Loucy (cell line): ENCODE data around the gene TBC1D12.

Experiments used
- H2AFZ ChIP-seq: fragments of 200-600 bp; sonication (generic); 2 replicates; pipeline ENCODE4 v1.6.0; 2016; ENCODE audit warnings: antibody characterized with exemption, mild to moderate bottlenecking, low read length, moderate library complexity
- H3F3A ChIP-seq: fragments of 200-600 bp; 2 replicates; pipeline ENCODE4 v1.6.0; 2016; ENCODE audit warnings: antibody characterized with exemption, low read depth, mild to moderate bottlenecking
- H3K27me3 ChIP-seq: fragments of 200-600 bp; sonication (generic); 2 replicates; pipeline ENCODE4 v1.6.1; 2014; ENCODE audit warnings: low read length, mild to moderate bottlenecking; ENCODE audit not compliant: insufficient read depth, poor library complexity, severe bottlenecking
- H3K36me3 ChIP-seq: fragments of 200-600 bp; sonication (generic); 2 replicates; pipeline ENCODE4 v1.6.1; 2016; ENCODE audit warnings: low read length; ENCODE audit not compliant: insufficient read depth
- H3K4me1 ChIP-seq: fragments of 200-600 bp; sonication (generic); 2 replicates; pipeline ENCODE4 v1.5.1; 2014; ENCODE audit warnings: low read length, mild to moderate bottlenecking; ENCODE audit not compliant: insufficient read depth, poor library complexity, severe bottlenecking
- H3K4me2 ChIP-seq: fragments of 200-600 bp; sonication (generic); 2 replicates; pipeline ENCODE4 v1.6.0; 2014; ENCODE audit warnings: antibody characterized with exemption, low read length, low read depth, mild to moderate bottlenecking; ENCODE audit not compliant: poor library complexity, severe bottlenecking
- H3K4me3 ChIP-seq: fragments of 200-600 bp; sonication (generic); 2 replicates; pipeline ENCODE4 v1.5.1; 2014; ENCODE audit warnings: low read length, mild to moderate bottlenecking, mixed read lengths; ENCODE audit not compliant: poor library complexity, severe bottlenecking
- H3K79me2 ChIP-seq: fragments of 200-600 bp; sonication (generic); 2 replicates; pipeline ENCODE4 v1.6.1; 2014; ENCODE audit warnings: low read length; ENCODE audit not compliant: insufficient read depth
- H3K9ac ChIP-seq: fragments of 200-600 bp; sonication (generic); 2 replicates; pipeline ENCODE4 v1.6.0; 2014; ENCODE audit warnings: mild to moderate bottlenecking, low read depth, low read length, moderate library complexity; ENCODE audit not compliant: poor library complexity, severe bottlenecking
- H3K9me2 ChIP-seq: fragments of 200-600 bp; sonication (generic); replicated peaks from 2 replicates; pipeline ENCODE4 v1.6.1; 2016; ENCODE audit warnings: low read depth, low read length, mixed read lengths
- H3K9me3 ChIP-seq: fragments of 200-600 bp; sonication (generic); 2 replicates; pipeline ENCODE4 v1.6.1; 2014; ENCODE audit warnings: mild to moderate bottlenecking, antibody characterized with exemption, low read length, low read depth; ENCODE audit not compliant: insufficient read depth
- H4K20me1 ChIP-seq: fragments of 200-600 bp; sonication (generic); 2 replicates; pipeline ENCODE4 v1.6.0; 2014; ENCODE audit warnings: antibody characterized with exemption, low read length, mild to moderate bottlenecking; ENCODE audit not compliant: insufficient read depth, poor library complexity, severe bottlenecking
- EZH2phosphoT487 ChIP-seq: fragments of 200-600 bp; IDR thresholded peaks from 2 replicates; pipeline ENCODE4 v1.6.1; 2018; ENCODE audit warnings: antibody characterized with exemption, mild to moderate bottlenecking, moderate library complexity, borderline replicate concordance
- TF ChIP-seq, protein P1 (sequence below): fragments of 200-600 bp; sonication (generic); conservative IDR thresholded peaks from 2 replicates; pipeline ENCODE4 v1.5.1; 2014; ENCODE audit warnings: mild to moderate bottlenecking, antibody characterized with exemption, low read length

Gene TBC1D12

GRCh38 chr10:94402204-94402842 lies at the start of gene TBC1D12:
Gene TBC1D12, plus strand, starts transcription at chr10:94402541. Its CDS starts 73 bp downstream, at chr10:94402614.
- Histone ChIP-seq H3F3A (no peaks in the 10 kb centered on the region), H3K27me3 (no peaks in the 10 kb centered on the region), H3K4me1 (no peaks in the 10 kb centered on the region), H2AFZ (no peak within 1 kb of the TSS), H3K79me2 (no peaks in the 10 kb centered on the region), H3K4me3 (no peak within 1 kb of the TSS), H3K9ac (no peak within 1 kb of the TSS), H3K9me3 (no peaks in the 10 kb centered on the region), H3K36me3 (no peaks in the 10 kb centered on the region), H3K9me2 (no peaks in the 10 kb centered on the region), H3K4me2 (no peak within 1 kb of the TSS), H4K20me1 (no peaks in the 10 kb centered on the region)
- TF ChIP-seq EZH2phosphoT487, result no peak
- TF ChIP-seq, protein P1, sequence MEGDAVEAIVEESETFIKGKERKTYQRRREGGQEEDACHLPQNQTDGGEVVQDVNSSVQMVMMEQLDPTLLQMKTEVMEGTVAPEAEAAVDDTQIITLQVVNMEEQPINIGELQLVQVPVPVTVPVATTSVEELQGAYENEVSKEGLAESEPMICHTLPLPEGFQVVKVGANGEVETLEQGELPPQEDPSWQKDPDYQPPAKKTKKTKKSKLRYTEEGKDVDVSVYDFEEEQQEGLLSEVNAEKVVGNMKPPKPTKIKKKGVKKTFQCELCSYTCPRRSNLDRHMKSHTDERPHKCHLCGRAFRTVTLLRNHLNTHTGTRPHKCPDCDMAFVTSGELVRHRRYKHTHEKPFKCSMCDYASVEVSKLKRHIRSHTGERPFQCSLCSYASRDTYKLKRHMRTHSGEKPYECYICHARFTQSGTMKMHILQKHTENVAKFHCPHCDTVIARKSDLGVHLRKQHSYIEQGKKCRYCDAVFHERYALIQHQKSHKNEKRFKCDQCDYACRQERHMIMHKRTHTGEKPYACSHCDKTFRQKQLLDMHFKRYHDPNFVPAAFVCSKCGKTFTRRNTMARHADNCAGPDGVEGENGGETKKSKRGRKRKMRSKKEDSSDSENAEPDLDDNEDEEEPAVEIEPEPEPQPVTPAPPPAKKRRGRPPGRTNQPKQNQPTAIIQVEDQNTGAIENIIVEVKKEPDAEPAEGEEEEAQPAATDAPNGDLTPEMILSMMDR, result no peak

DNA sequence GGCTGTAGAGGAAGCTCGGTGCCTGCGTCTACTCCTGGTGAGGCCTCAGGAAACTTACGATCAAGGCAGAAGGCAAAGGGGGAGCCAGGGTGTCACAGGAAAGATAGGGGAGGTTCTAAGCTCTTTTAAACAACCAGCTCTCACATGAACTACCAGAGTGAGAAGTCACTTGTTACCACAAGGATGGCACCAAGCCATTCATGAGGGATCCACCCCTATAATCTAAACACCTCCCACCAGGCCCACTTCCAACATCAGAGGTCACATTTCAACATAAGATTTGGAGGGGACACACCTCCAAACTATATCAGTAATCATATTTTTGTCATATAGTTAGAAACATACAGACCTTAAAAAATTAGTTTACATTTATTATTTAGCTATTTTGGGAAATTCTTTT lies 49.0 kb upstream of the TBC1D12 start:
- no peaks in the 10 kb centered on the region for H3K9me2 ChIP-seq
- no peaks in the 10 kb centered on the region for H3K27me3 ChIP-seq
- H3K36me3 ChIP-seq, result peaks cover 47% of the 10 kb centered on the region; the same call in 1 of the 2 replicates
- peaks cover 10% of the 10 kb centered on the region for H3K4me1 ChIP-seq
- H2AFZ ChIP-seq, result no peak overlapping the region
- H3K9ac ChIP-seq, result no peak overlapping the region
- H3K79me2 ChIP-seq, result no peaks in the 10 kb centered on the region
- no peaks in the 10 kb centered on the region for H3F3A ChIP-seq
- H3K9me3 ChIP-seq, result no peaks in the 10 kb centered on the region
- TF ChIP-seq, protein P1, result no peak
- no peak for TF ChIP-seq EZH2phosphoT487
- H3K4me2 ChIP-seq, result no peak overlapping the region
- H4K20me1 ChIP-seq, result no peaks in the 10 kb centered on the region
- H3K4me3 ChIP-seq, result no peak overlapping the region

- H3K9me2 ChIP-seq, result no peaks in the 10 kb centered on the region
- H3K9ac ChIP-seq, result no peak overlapping the region
- peaks cover 21% of the 10 kb centered on the region for H3K4me1 ChIP-seq
- no peaks in the 10 kb centered on the region for H3F3A ChIP-seq
- no peak overlapping the region for H3K4me3 ChIP-seq
- H2AFZ ChIP-seq, result no peak overlapping the region
- H3K79me2 ChIP-seq, result peaks cover 18% of the 10 kb centered on the region; the same call in 1 of the 2 replicates
- no peaks in the 10 kb centered on the region for H3K27me3 ChIP-seq
- H3K36me3 ChIP-seq, result peaks cover 35% of the 10 kb centered on the region; the same call in 1 of the 2 replicates
- no peak for TF ChIP-seq EZH2phosphoT487
- TF ChIP-seq, protein P1, result no peak
- H3K9me3 ChIP-seq, result no peaks in the 10 kb centered on the region
- no peak overlapping the region for H3K4me2 ChIP-seq
- no peaks in the 10 kb centered on the region for H4K20me1 ChIP-seq
Measured at GRCh38 chr10:94355841-94356240, 46.5 kb upstream of the TBC1D12 start.
